Measurements from ENCODE around the gene HLCS.

HLCS gene

DNA sequence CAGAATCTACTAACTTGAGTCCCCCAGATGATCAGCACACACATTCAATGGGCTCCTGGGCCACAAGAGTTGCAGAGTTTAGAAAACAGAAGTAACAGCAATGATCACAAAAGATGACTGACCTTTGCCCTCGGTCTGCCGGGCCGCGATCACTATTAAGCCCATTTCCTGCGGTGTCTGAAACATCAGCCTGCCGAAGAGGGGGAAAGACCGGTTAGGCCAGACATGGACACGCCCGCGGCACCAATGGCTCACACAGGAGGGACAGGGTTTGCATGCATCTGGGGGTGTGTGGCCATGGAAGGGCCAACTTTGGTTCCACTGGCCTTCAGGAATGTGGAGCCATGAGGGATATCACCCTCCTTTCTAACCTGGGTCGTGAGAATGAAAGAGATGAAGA is 199.4 kb downstream of the HLCS start:
- Histone ChIP-seq H3K27me3 (ENCODE audit: insufficient read depth, insufficient read length) (no peaks in the 10 kb centered on the region), H3K4me3 (ENCODE audit: insufficient read length, low read depth) (no peak overlapping the region), H3K9me3 (ENCODE audit: insufficient read depth, low read length) (no peaks in the 10 kb centered on the region), H3K9ac (ENCODE audit: insufficient read length, low read depth) (no peak overlapping the region), H3K36me3 (ENCODE audit: insufficient read depth, insufficient read length, low read length) (no peaks in the 10 kb centered on the region), H3K4me1 (ENCODE audit: insufficient read depth, insufficient read length) (peaks cover 2% of the 10 kb centered on the region)
- TF ChIP-seq SUZ12 (IDR thresholded peaks at IDR 0.05; ENCODE audit: extremely low read depth, insufficient read depth, insufficient read length) (no peak), ZNF274 (IDR thresholded peaks at IDR 0.05; ENCODE audit: low read depth, low read length) (no peak), YY1 (IDR thresholded peaks at IDR 0.05; ENCODE audit: insufficient read depth, insufficient read length) (no peak)
- DNase-seq (ENCODE audit: low read depth, low spot score): no peak

DNA sequence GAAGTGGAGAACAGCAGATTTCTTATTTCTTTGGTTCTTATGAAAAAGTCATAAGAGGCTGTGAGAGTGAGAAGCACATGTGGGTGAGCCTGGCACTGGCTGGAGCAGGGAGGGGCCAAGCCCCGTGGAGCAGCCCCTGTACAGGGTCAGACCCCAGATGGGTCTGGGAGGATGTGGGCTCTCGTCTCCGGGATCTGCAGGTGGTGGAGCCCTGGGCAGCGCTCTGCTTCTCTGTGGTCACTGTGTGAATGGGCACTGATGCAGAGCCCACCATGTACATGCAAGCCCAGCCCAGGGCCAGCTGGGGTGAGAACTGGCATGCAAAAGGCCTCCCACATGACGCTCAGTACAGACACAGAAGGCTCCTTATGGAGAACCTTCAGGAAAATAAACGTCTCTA is 200.0 kb downstream of the HLCS start:
- no peaks in the 10 kb centered on the region for H3K9me3 ChIP-seq (ENCODE audit: insufficient read depth, low read length)

DNA sequence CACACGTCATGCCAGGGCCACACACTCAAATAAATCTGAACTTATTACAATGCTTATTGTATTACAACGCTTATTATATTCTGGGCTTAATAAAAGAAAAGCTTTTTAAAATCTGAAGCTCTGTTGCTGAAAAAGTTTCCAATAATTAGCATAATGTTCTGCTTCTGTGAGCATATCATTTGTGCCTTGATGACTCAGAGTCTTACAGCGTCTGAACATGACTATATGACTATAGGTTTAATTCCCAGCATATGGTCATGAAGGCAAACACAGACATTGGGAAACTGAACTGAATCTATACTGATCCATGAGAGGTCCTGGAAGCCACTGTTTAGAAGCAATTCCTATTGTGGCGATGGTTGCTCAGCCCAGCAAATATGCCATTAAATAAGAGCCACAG is 201.2 kb downstream of the HLCS start:
- TF ChIP-seq SUZ12 (IDR thresholded peaks at IDR 0.05; ENCODE audit: extremely low read depth, insufficient read depth, insufficient read length): no peak
- DNase-seq (ENCODE audit: low read depth, low spot score): no peak
- H3K9ac ChIP-seq (ENCODE audit: insufficient read length, low read depth): no peak overlapping the region

More for the DNA sequence above, 200.0 kb downstream of the HLCS start:
- Histone ChIP-seq H3K4me3 (ENCODE audit: insufficient read length, low read depth) (no peak overlapping the region), H3K4me1 (ENCODE audit: insufficient read depth, insufficient read length) (peaks cover 2% of the 10 kb centered on the region), H3K36me3 (ENCODE audit: insufficient read depth, insufficient read length, low read length) (no peaks in the 10 kb centered on the region), H3K9ac (ENCODE audit: insufficient read length, low read depth) (no peak overlapping the region), H3K27me3 (ENCODE audit: insufficient read depth, insufficient read length) (no peaks in the 10 kb centered on the region)
- TF ChIP-seq YY1 (IDR thresholded peaks at IDR 0.05; ENCODE audit: insufficient read depth, insufficient read length) (no peak), ZNF274 (IDR thresholded peaks at IDR 0.05; ENCODE audit: low read depth, low read length) (no peak), SUZ12 (IDR thresholded peaks at IDR 0.05; ENCODE audit: extremely low read depth, insufficient read depth, insufficient read length) (no peak)
- DNase-seq (ENCODE audit: low read depth, low spot score): no peak

DNA sequence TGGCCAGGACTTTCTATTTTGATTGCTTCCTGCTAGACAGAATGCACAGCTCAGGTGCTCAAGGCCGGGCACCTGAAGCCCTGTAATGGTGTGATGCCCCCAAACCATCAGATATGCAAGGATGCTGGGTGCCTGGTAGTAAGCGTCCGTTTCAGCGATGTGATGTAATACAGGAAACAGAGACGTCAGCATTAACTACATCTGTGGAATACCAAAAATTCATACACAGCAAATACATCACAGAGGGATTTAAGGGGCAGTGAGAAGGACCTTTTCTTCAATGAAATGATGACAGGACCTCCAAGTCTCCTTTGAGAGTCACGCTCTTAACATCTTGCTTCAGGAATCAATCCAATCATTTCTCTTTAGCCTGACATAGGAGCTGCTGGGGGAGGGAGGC is 203.2 kb downstream of the HLCS start:
- H3K9ac ChIP-seq (ENCODE audit: insufficient read length, low read depth): no peak overlapping the region
- no peak for DNase-seq (ENCODE audit: low read depth, low spot score)
- no peaks in the 10 kb centered on the region for H3K27me3 ChIP-seq (ENCODE audit: insufficient read depth, insufficient read length)
- H3K4me3 ChIP-seq (ENCODE audit: insufficient read length, low read depth): no peak overlapping the region
- TF ChIP-seq ZNF274 (IDR thresholded peaks at IDR 0.05; ENCODE audit: low read depth, low read length) (no peak), SUZ12 (IDR thresholded peaks at IDR 0.05; ENCODE audit: extremely low read depth, insufficient read depth, insufficient read length) (no peak)
- H3K4me1 ChIP-seq (ENCODE audit: insufficient read depth, insufficient read length): peaks cover 2% of the 10 kb centered on the region
- H3K36me3 ChIP-seq (ENCODE audit: insufficient read depth, insufficient read length, low read length): peaks cover 5% of the 10 kb centered on the region
- no peaks in the 10 kb centered on the region for H3K9me3 ChIP-seq (ENCODE audit: insufficient read depth, low read length)

More for the DNA sequence above, 201.2 kb downstream of the HLCS start:
- Histone ChIP-seq H3K4me1 (ENCODE audit: insufficient read depth, insufficient read length) (peaks cover 2% of the 10 kb centered on the region), H3K9me3 (ENCODE audit: insufficient read depth, low read length) (no peaks in the 10 kb centered on the region), H3K36me3 (ENCODE audit: insufficient read depth, insufficient read length, low read length) (no peaks in the 10 kb centered on the region), H3K4me3 (ENCODE audit: insufficient read length, low read depth) (no peak overlapping the region), H3K27me3 (ENCODE audit: insufficient read depth, insufficient read length) (no peaks in the 10 kb centered on the region)

DNA sequence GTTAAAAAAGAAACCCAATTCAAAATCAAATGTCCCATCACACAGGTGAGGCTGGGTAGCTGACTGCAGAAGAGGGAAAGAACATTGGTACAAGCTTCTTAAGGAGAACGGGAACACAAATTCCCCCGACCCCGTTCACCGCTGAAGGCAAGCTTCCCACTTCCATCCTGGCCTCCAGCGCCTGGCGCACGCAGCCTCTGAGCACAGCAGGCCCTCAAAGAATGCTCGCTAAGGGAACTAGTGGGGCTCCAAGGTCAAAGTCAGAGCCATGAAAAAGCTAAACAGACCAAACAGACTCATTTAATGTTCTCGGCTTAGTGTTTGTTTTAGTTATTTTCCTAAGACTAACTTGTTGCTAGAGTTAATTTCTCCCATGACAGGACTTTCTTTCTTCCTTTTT is 203.8 kb downstream of the HLCS start:
- H3K4me1 ChIP-seq (ENCODE audit: insufficient read depth, insufficient read length): peaks cover 2% of the 10 kb centered on the region
- no peak overlapping the region for H3K9ac ChIP-seq (ENCODE audit: insufficient read length, low read depth)
- H3K36me3 ChIP-seq (ENCODE audit: insufficient read depth, insufficient read length, low read length): peaks cover 5% of the 10 kb centered on the region
- H3K27me3 ChIP-seq (ENCODE audit: insufficient read depth, insufficient read length): no peaks in the 10 kb centered on the region
- H3K9me3 ChIP-seq (ENCODE audit: insufficient read depth, low read length): no peaks in the 10 kb centered on the region
- no peak for TF ChIP-seq ZNF274 (IDR thresholded peaks at IDR 0.05; ENCODE audit: low read depth, low read length)
- TF ChIP-seq YY1 (IDR thresholded peaks at IDR 0.05; ENCODE audit: insufficient read depth, insufficient read length): no peak
- TF ChIP-seq SUZ12 (IDR thresholded peaks at IDR 0.05; ENCODE audit: extremely low read depth, insufficient read depth, insufficient read length): no peak
- no peak overlapping the region for H3K4me3 ChIP-seq (ENCODE audit: insufficient read length, low read depth)
- DNase-seq (ENCODE audit: low read depth, low spot score): no peak

DNA sequence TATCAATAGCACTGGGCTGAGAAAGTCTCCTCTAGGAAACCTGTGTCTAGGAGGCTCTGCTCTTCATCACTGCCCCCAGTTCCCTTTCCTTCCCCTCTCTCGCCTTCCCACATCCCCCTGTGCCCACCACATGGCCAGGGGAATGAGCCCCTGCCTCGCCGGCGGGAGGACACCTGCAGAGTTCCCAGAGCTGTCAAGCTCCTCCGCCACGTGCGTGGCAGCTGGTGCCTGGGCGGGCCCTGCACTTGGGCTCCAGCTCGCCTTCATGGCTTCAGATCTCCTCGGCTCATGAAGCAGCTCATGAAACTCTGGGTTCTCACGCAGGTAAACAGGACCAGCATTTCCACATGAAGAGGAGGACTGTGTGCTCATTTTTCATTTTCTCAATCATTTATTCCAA is 204.8 kb downstream of the HLCS start:
- Histone ChIP-seq H3K36me3 (ENCODE audit: insufficient read depth, insufficient read length, low read length) (peaks cover 5% of the 10 kb centered on the region), H3K4me3 (ENCODE audit: insufficient read length, low read depth) (no peak overlapping the region), H3K4me1 (ENCODE audit: insufficient read depth, insufficient read length) (no peaks in the 10 kb centered on the region), H3K9ac (ENCODE audit: insufficient read length, low read depth) (no peak overlapping the region), H3K27me3 (ENCODE audit: insufficient read depth, insufficient read length) (no peaks in the 10 kb centered on the region), H3K9me3 (ENCODE audit: insufficient read depth, low read length) (no peaks in the 10 kb centered on the region)
- no peak for DNase-seq (ENCODE audit: low read depth, low spot score)
- TF ChIP-seq ZNF274 (IDR thresholded peaks at IDR 0.05; ENCODE audit: low read depth, low read length) (no peak), YY1 (IDR thresholded peaks at IDR 0.05; ENCODE audit: insufficient read depth, insufficient read length) (no peak), SUZ12 (IDR thresholded peaks at IDR 0.05; ENCODE audit: extremely low read depth, insufficient read depth, insufficient read length) (no peak)

DNA sequence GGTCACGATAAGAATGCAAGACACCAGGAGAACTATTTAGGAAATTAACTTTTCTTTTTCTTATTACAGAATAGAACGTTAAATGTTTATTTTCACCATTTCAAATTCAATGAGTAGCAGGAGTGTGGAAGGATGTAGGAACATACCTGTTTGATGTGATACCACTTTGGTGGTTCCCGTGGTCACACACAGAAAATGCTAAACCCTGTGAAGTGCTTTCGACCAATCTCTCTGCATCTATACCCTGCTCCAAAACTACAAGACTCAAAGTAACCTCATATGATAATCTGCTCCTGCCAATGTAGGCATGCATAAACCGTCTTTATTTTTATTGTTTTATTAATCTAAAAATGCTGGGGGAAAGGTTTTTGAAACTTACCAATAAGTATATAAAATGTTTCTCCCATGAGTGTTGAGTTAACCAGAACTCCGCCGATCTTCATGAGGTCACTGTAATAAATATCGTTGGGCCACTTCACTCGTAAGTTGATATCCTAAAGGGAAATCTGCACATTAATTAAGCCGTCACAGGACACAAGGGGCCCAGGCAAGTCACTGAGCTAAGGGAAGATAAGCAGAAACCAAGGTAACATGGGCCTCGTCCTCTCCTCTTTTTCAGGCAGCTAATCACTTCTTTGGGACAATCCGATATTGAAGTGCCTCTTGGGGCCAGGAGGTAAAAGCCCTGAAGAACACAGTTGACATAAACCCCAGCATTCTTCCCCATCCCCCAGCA is 207.0 kb downstream of the HLCS start:
- no peak for TF ChIP-seq ZNF274 (IDR thresholded peaks at IDR 0.05; ENCODE audit: low read depth, low read length)
- TF ChIP-seq SUZ12 (IDR thresholded peaks at IDR 0.05; ENCODE audit: extremely low read depth, insufficient read depth, insufficient read length): no peak
- TF ChIP-seq YY1 (IDR thresholded peaks at IDR 0.05; ENCODE audit: insufficient read depth, insufficient read length): no peak

More for the DNA sequence above, 207.0 kb downstream of the HLCS start:
- no peak for DNase-seq (ENCODE audit: low read depth, low spot score)
- no peaks in the 10 kb centered on the region for H3K9me3 ChIP-seq (ENCODE audit: insufficient read depth, low read length)
- no peaks in the 10 kb centered on the region for H3K4me1 ChIP-seq (ENCODE audit: insufficient read depth, insufficient read length)
- H3K9ac ChIP-seq (ENCODE audit: insufficient read length, low read depth): no peak overlapping the region
- no peaks in the 10 kb centered on the region for H3K27me3 ChIP-seq (ENCODE audit: insufficient read depth, insufficient read length)
- H3K36me3 ChIP-seq (ENCODE audit: insufficient read depth, insufficient read length, low read length): peaks cover 5% of the 10 kb centered on the region
- H3K4me3 ChIP-seq (ENCODE audit: insufficient read length, low read depth): no peak overlapping the region

All from NT2/D1 (cell line).